Activated CD8-positive, alpha-beta T cell treated with anti-CD3 and anti-CD28 coated beads, Interleukin-2, amount 10 ng/mL, durations not matched to agents 7 days and 5 days (primary cell): ENCODE data around the gene TET3. TPM values are rescaled to one million over a fixed set of nuclear protein-coding genes. Genes with fewer than 3 reads are reported as not detected.
A peak's percentile ranks its signal among the peaks of the same experiment; 100 is the strongest.

Source experiments
- ATAC-seq: fragments of 150-1000 bp; cut with Tn5 transposase; one replicate; pipeline ENCODE4 v1.10.0; 2021; ENCODE audit warnings: moderate library complexity
- CTCF ChIA-PET: fragments of 350-600 bp; sonication (Branson Sonifier 250); formaldehyde crosslinking; loops from one replicate; lab custom pipeline; 2021; ENCODE audit warnings: antibody characterized with exemption; lab: Charles Lee
- POLR2A ChIA-PET: fragments of 350-600 bp; sonication (Branson Sonifier 250); formaldehyde crosslinking; loops from one replicate; lab custom pipeline; 2021; ENCODE audit warnings: antibody characterized with exemption; lab: Charles Lee
- DNase-seq: peaks from one replicate; pipeline ENCODE4 v3.0.0-alpha.2; 2020
- H3K27ac Mint-ChIP-seq: one replicate; pipeline ENCODE4 v1.8.0; 2021; ENCODE audit warnings: mild to moderate bottlenecking, mixed read lengths
- H3K27me3 Mint-ChIP-seq: one replicate; pipeline ENCODE4 v1.8.0; 2021; ENCODE audit warnings: low read depth, mixed read lengths
- H3K36me3 Mint-ChIP-seq: one replicate; pipeline ENCODE4 v1.8.0; 2021; ENCODE audit warnings: low read depth, mixed read lengths
- H3K4me1 Mint-ChIP-seq: one replicate; pipeline ENCODE4 v1.8.0; 2021; ENCODE audit warnings: low read depth, mixed read lengths
- H3K4me3 Mint-ChIP-seq: one replicate; pipeline ENCODE4 v1.8.0; 2021; ENCODE audit warnings: mild to moderate bottlenecking, mixed read lengths
- H3K9me3 Mint-ChIP-seq: one replicate; pipeline ENCODE4 v1.8.0; 2022; ENCODE audit warnings: mixed read lengths; ENCODE audit not compliant: insufficient read depth
- total RNA-seq, 2 experiments: library from RNA; stranded (reverse); gene quantifications; one replicate each; pipeline ENCODE4 v1.2.3, GENCODE V29; 2021

The TET3 gene
- total RNA-seq, 2 experiments from 2014 or later = 20.4 to 20.9 TPM

DNA sequence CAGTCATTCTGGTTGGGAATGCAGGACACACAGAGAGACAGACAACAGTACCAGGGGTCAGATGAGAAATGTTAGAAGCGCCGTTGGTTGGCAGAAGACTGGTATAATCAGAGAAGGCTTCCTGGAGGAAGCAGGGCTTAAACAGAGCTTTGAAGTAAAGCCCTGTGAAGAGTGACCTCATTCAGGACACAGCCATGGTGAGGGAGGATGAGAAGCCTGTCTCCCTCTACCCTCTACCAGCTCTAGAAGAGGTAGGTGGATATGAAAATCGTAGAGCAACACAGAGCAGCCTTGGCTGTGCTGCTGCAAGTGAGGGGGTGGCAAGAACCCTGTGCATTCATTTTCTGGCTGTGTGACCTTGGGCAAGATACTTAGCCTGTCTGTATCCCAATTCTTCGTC, 14.2 kb downstream of the TET3 start:
- Mint-ChIP-seq H3K36me3 (peaks cover 2% of the 10 kb centered on the region), H3K4me3 (no peak overlapping the region), H3K27me3 (no peaks in the 10 kb centered on the region), H3K9me3 (no peaks in the 10 kb centered on the region), H3K4me1 (peaks cover 53% of the 10 kb centered on the region), H3K27ac (no peak overlapping the region)
- ChIA-PET POLR2A (interaction anchor here (1.0 kb wide), 1 partner anchor 11 kb away, joined by 3 read pairs; no protein-coding TSS in a partner anchor), CTCF (interaction anchor here (1.4 kb wide), 1 partner anchor 175 kb away, joined by 3 read pairs; no protein-coding TSS in a partner anchor)
- ATAC-seq (no peak), DNase-seq (no peak)

DNA sequence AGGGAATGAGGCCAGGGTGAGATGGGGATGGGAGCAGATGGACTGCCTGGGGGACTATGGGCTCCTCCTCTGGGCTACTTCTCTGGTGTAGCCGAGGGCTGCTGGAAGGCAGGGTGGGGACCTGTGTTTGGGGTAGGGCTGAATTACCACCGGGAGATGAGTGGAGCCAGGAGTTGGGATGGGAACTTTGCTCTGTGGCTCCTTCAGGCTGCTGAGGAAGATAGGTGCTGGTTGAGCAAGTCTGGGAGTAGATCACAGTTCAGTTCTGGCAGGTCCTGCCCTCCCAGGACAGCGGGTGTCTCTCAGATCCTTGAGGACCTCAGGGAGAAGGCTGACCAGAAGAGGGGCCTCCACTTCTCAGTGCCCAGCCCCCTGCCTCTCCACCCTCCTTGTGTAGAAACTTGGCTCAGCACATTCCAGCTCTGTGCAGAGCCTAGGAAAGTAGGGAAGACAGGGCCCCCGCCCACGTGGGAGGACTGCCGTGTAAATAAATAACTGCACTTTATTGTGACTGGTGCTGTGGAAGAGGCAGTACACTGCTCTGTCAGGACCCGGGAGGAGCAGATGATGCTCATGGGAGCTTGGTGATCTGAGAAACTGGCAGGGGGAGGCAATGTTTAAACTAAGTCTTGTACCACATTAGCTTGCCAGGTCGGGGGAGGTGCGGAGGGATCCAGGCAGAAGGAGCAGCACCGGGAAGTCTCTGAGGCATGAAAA, 15.3 kb downstream of the TET3 start:
- peaks cover 49% of the 10 kb centered on the region for H3K4me1 Mint-ChIP-seq
- DNase-seq (no peak), ATAC-seq (no peak)
- ChIA-PET POLR2A (interaction anchor here (2.3 kb wide), 1 partner anchor 13 kb away, joined by 14 read pairs; no protein-coding TSS in a partner anchor), CTCF (interaction anchor here (1.1 to 4.2 kb wide), 2 partner anchors 13 to 92 kb away, joined by 3 to 18 read pairs; no protein-coding TSS in a partner anchor)
- no peaks in the 10 kb centered on the region for H3K27me3 Mint-ChIP-seq
- no peak overlapping the region for H3K4me3 Mint-ChIP-seq
- H3K9me3 Mint-ChIP-seq = no peaks in the 10 kb centered on the region
- no peak overlapping the region for H3K27ac Mint-ChIP-seq
- no peaks in the 10 kb centered on the region for H3K36me3 Mint-ChIP-seq

GRCh38 chr2:74000666-74001065, 16.0 kb downstream of the TET3 start:
- Mint-ChIP-seq H3K4me1 (peaks cover 47% of the 10 kb centered on the region), H3K27me3 (no peaks in the 10 kb centered on the region), H3K36me3 (no peaks in the 10 kb centered on the region), H3K9me3 (no peaks in the 10 kb centered on the region), H3K27ac (no peak overlapping the region), H3K4me3 (no peak overlapping the region)
- DNase-seq (no peak), ATAC-seq (no peak)
- ChIA-PET CTCF (interaction anchor here (1.0 to 4.2 kb wide), 3 partner anchors 13 to 150 kb away, joined by 3 to 18 read pairs (median 5); no protein-coding TSS in a partner anchor), POLR2A (interaction anchor here (1.1 to 2.3 kb wide), 3 partner anchors 14 to 177 kb away, joined by 3 to 14 read pairs (median 3); no protein-coding TSS in a partner anchor)

DNA sequence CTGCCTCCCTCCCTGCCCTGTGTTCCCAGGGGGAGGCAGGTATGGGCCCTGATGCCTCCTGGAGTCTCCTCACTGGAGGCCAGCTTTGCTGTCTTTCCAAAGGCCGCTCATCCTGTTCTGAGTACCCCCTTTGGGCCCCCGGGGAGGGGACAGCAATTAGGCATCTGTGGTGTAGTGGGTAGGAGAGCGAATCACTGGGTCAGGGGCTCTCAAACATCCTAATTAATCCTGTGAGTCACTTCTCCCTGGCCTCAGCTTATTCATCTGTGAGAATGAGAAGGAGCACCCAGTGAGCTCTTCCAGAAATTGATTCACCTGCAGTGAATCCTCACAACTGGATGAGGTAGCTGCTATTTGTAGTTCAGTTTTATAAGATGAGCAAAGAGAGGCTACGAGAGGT, 16.4 kb downstream of the TET3 start:
- H3K36me3 Mint-ChIP-seq = no peaks in the 10 kb centered on the region
- CTCF ChIA-PET = interaction anchor here (0.9 to 4.2 kb wide), 5 partner anchors 14 to 176 kb away, joined by 3 to 18 read pairs (median 3); no protein-coding TSS in a partner anchor
- POLR2A ChIA-PET = interaction anchor here (1.1 to 2.3 kb wide), 3 partner anchors 14 to 177 kb away, joined by 3 to 14 read pairs (median 3); no protein-coding TSS in a partner anchor
- DNase-seq (no peak), ATAC-seq (no peak)
- no peak overlapping the region for H3K27ac Mint-ChIP-seq
- H3K9me3 Mint-ChIP-seq = no peaks in the 10 kb centered on the region
- peaks cover 47% of the 10 kb centered on the region for H3K4me1 Mint-ChIP-seq
- H3K4me3 Mint-ChIP-seq = no peak overlapping the region
- H3K27me3 Mint-ChIP-seq = no peaks in the 10 kb centered on the region

DNA sequence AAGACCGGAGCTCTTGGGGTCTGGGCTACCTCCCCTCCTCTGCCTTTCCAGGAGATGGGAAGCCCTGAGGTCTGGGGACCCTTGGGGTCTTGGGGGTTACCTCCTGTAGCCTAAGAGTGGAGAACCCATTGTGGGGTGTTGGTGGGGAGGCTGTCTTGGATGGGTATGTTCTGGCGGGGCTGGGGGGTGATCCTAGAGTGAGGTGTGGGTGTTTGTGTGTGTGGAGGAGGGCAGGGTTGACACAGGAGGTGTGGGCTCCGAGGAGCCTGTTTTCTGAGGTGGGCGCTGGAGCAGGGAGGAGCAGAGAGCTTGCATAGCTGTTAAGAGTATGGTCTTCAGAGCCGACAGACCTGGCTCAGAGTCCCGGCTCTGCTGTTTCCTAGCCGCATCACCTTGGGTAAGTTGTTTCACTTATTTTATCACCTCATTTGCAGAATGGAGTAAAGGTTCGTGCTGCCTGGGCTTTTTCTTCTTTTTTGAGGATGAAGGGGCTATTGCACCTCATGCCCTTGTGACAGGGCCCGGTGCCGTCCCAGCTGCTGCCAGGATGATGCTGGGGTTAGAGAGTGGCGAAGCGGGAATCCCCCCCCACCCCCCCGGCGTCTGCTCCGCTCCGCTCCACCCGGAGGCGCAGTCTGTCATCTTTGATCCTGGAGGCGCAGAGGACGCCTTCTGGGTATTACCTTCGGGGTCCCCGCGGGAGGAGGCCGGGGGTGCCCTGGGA, 17.2 kb downstream of the TET3 start:
- ChIA-PET CTCF (interaction anchor here (0.9 to 4.2 kb wide), 4 partner anchors 15 to 177 kb away, joined by 3 to 18 read pairs (median 4); no protein-coding TSS in a partner anchor), POLR2A (interaction anchor here (0.6 to 2.3 kb wide), 4 partner anchors 15 to 176 kb away, joined by 3 to 14 read pairs (median 3); no protein-coding TSS in a partner anchor)
- Mint-ChIP-seq H3K27ac (peak overlapping the region; percentile 1), H3K9me3 (no peaks in the 10 kb centered on the region), H3K27me3 (no peaks in the 10 kb centered on the region), H3K4me3 (peak overlapping the region; percentile 68), H3K4me1 (peaks cover 44% of the 10 kb centered on the region), H3K36me3 (no peaks in the 10 kb centered on the region)
- DNase-seq (no peak), ATAC-seq (peak; percentile 16)

GRCh38 chr2:74002505-74003421, 18.1 kb downstream of the TET3 start:
- ATAC-seq (peak; percentile 98), DNase-seq (peak; percentile 78)
- no peaks in the 10 kb centered on the region for H3K27me3 Mint-ChIP-seq
- ChIA-PET CTCF (interaction anchor here (1.1 to 4.2 kb wide), 4 partner anchors 15 to 176 kb away, joined by 3 to 18 read pairs (median 4); no protein-coding TSS in a partner anchor), POLR2A (interaction anchor here (0.6 to 1.6 kb wide), 3 partner anchors 164 to 176 kb away, joined by 3 read pairs; no protein-coding TSS in a partner anchor)
- peak overlapping the region; percentile 73 for H3K4me3 Mint-ChIP-seq
- H3K36me3 Mint-ChIP-seq = no peaks in the 10 kb centered on the region
- no peaks in the 10 kb centered on the region for H3K9me3 Mint-ChIP-seq
- peak overlapping the region; percentile 26 for H3K27ac Mint-ChIP-seq
- peaks cover 37% of the 10 kb centered on the region for H3K4me1 Mint-ChIP-seq

- POLR2A ChIA-PET = interaction anchor here (0.9 to 1.2 kb wide), 2 partner anchors 28 to 175 kb away, joined by 3 to 4 read pairs; no protein-coding TSS in a partner anchor
- no peak overlapping the region for H3K4me3 Mint-ChIP-seq
Measured at GRCh38 chr2:74003494-74004211, 18.9 kb downstream of the TET3 start.

GRCh38 chr2:74004212-74005182, 19.8 kb downstream of the TET3 start:
- POLR2A ChIA-PET = interaction anchor here (0.9 to 1.2 kb wide), 3 partner anchors 16 to 174 kb away, joined by 3 to 4 read pairs (median 4); no protein-coding TSS in a partner anchor
- Mint-ChIP-seq H3K9me3 (no peaks in the 10 kb centered on the region), H3K4me3 (no peak overlapping the region), H3K36me3 (peaks cover under 1% of the 10 kb centered on the region), H3K4me1 (peaks cover 25% of the 10 kb centered on the region), H3K27ac (no peak overlapping the region), H3K27me3 (no peaks in the 10 kb centered on the region)
- ATAC-seq = no peak
- no peak for DNase-seq
- CTCF ChIA-PET = interaction anchor here (0.6 to 1.4 kb wide), 5 partner anchors 22 to 178 kb away, joined by 3 to 4 read pairs (median 3); no protein-coding TSS in a partner anchor

More at GRCh38 chr2:74003494-74004211, 18.9 kb downstream of the TET3 start:
- DNase-seq (no peak), ATAC-seq (no peak)
- Mint-ChIP-seq H3K27ac (no peak overlapping the region), H3K27me3 (no peaks in the 10 kb centered on the region), H3K9me3 (no peaks in the 10 kb centered on the region), H3K36me3 (no peaks in the 10 kb centered on the region), H3K4me1 (peaks cover 30% of the 10 kb centered on the region)
- CTCF ChIA-PET = interaction anchor here (0.6 to 4.2 kb wide), 4 partner anchors 16 to 177 kb away, joined by 3 to 18 read pairs (median 4); no protein-coding TSS in a partner anchor

GRCh38 chr2:74005786-74006185, 21.1 kb downstream of the TET3 start:
- H3K9me3 Mint-ChIP-seq = no peaks in the 10 kb centered on the region
- ATAC-seq (no peak), DNase-seq (no peak)
- H3K36me3 Mint-ChIP-seq = peaks cover 2% of the 10 kb centered on the region
- CTCF ChIA-PET = interaction anchor here (0.7 kb wide), 1 partner anchor 30 kb away, joined by 3 read pairs; no protein-coding TSS in a partner anchor
- POLR2A ChIA-PET = no interaction called here
- H3K4me3 Mint-ChIP-seq = no peak overlapping the region
- peaks cover 27% of the 10 kb centered on the region for H3K4me1 Mint-ChIP-seq
- no peak overlapping the region for H3K27ac Mint-ChIP-seq
- H3K27me3 Mint-ChIP-seq = no peaks in the 10 kb centered on the region
